Heart right ventricle (tissue), 16 donors: Measurements from ENCODE around the gene FKBP7. TPM values are rescaled to one million over a fixed set of nuclear protein-coding genes. Genes with fewer than 3 reads are reported as not detected.
"Not testable (repeated sequence)": the region's sequence is repeated elsewhere in the genome, so short reads cannot be mapped to it uniquely, and the experiment has no call there.

Source experiments
- ATAC-seq, 8 donors: fragments of 200-7000 bp; cut with Tn5 transposase; one replicate each; pipeline ENCODE4 v1.9.1; 2020; ENCODE audit warnings: mild to moderate bottlenecking in 8 of 8, moderate library complexity in 8 of 8, moderate number of reproducible peaks in 1 of 8
- DNase-seq, 2 donors: peaks; one replicate each; pipeline ENCODE4 v3.0.0-alpha.2; 2020
- H3K27ac ChIP-seq, 10 donors: fragments of 200-600 bp; sonication (generic) in 2 of 10; one replicate each; pipeline versions ENCODE4 v1.5.0 to v1.8.0; 2020 to 2022; ENCODE audit warnings: mild to moderate bottlenecking in 3 of 10
- H3K27me3 ChIP-seq, 7 donors: fragments of 200-600 bp; one replicate each; pipeline ENCODE4 v1.8.0; 2021 to 2022; ENCODE audit warnings: mild to moderate bottlenecking in 2 of 7
- H3K36me3 ChIP-seq, 9 donors: fragments of 200-600 bp; sonication (generic) in 1 of 9; one replicate each; pipeline versions ENCODE4 v1.5.0 to v1.8.0; 2020 to 2022; ENCODE audit warnings: mild to moderate bottlenecking in 2 of 9
- H3K4me1 ChIP-seq, 9 donors: fragments of 200-600 bp; sonication (generic) in 1 of 9; one replicate each; pipeline versions ENCODE4 v1.5.0 to v1.8.0; 2020 to 2022; ENCODE audit warnings: mild to moderate bottlenecking in 4 of 9
- H3K4me3 ChIP-seq, 10 donors: fragments of 200-600 bp; sonication (generic) in 2 of 10; one replicate each; pipeline versions ENCODE4 v1.5.0 to v1.8.0; 2020 to 2022; ENCODE audit warnings: mild to moderate bottlenecking in 7 of 10, moderate library complexity in 2 of 10
- H3K9me3 ChIP-seq, 11 donors: fragments of 200-600 bp in 10 of 11; sonication (generic) in 2 of 11; one replicate each; pipeline versions ENCODE4 v1.5.0 to v1.8.0; 2013 to 2022; ENCODE audit warnings: mild to moderate bottlenecking in 2 of 11, control low read depth in 1 of 11, moderate library complexity in 1 of 11
- WGBS, 2 donors: extraction: QIAGEN DNeasy Blood & Tissue Kit; methylation state at CpG; one replicate each; pipeline ENCODE4 v1.1.7; 2013; ENCODE audit warnings: inconsistent platforms in 1 of 2; 5-methylcytosine and 5-hydroxymethylcytosine counted together
- intact Hi-C, 10 donors: fragments of 100-400 bp; cut with DNase I; formaldehyde crosslinking; loops; one replicate each; pipeline versions ENCODE4 v1.11.1 to v1.14.2; 2022
- polyA plus RNA-seq, 2 donors: library from polyadenylated mRNA; stranded (reverse); fragments of 200-250 nt; gene quantifications; one replicate each; pipeline ENCODE4 v1.2.3, GENCODE V29; 2013
- total RNA-seq, 10 donors: library from RNA; stranded (reverse); fragmentation: NEBNext Ultra II Directional in 3 of 10; extraction: Animal tissue kit (Norgen Biotek cat#: 25700) in 3 of 10; gene quantifications; one replicate each; pipeline versions ENCODE4 v1.2.1 to v1.2.4, GENCODE V29; 2021 to 2023
- TF ChIP-seq, protein P1 (sequence below), 9 donors: fragments of 200-600 bp; sonication (generic) in 2 of 9; IDR thresholded peaks; one replicate each; pipeline versions ENCODE4 v1.5.0 to v1.8.0; 2021 to 2022; ENCODE audit warnings: antibody characterized with exemption in 9 of 9, mild to moderate bottlenecking in 5 of 9, moderate library complexity in 1 of 9
- donor health status: Arrhythmogenic right ventricular cardiomyopathy.
- donor health status: ischemic (EF 13 %, LVEDD 7.1; RV severe dilation, severe dysfunction).
- donor health status: healthy with polysubstance abuse.
- donor health status: DM: no; HTN: yes; CAD: no.
- donor health status: DM: no; HTN: no; CAD: no.
- donor health status: ischemic (EF 25% LVEDD 6.9; RV normal size, moderate dysfunction).
- donor health status: ischemic (EF 25% LVEDD 5.7; RV mildly dilated, moderate dysfunction).
- donor health status: healthy.
- donor health status: DM: yes; HTN: yes; CAD: no.
- donor health status: Ischemic cardiomyopathy.
- donor health status: ischemic (EF 35%, LVEDD 5.7; RV mildly dilated, moderate dysfunction).
- donor health status: nonischemic (EF 11% LVEDD 7.7; RV severe dilation, severe dysfunction).
- donor health status: DM: yes; HTN: yes; CAD: no.
- donor health status: PGD.
- donor health status: ischemic (EF 29% LVEDD 5.4; RV normal size, mild dysfunction).
- donor health status: nonischemic (EF 23%, LVEDD 6.1; RV moderate dilation, normal function).

Gene FKBP7
- total and polyA plus RNA-seq, 12 donors, result 6.1 to 12.4 (median 9.2) TPM

DNA sequence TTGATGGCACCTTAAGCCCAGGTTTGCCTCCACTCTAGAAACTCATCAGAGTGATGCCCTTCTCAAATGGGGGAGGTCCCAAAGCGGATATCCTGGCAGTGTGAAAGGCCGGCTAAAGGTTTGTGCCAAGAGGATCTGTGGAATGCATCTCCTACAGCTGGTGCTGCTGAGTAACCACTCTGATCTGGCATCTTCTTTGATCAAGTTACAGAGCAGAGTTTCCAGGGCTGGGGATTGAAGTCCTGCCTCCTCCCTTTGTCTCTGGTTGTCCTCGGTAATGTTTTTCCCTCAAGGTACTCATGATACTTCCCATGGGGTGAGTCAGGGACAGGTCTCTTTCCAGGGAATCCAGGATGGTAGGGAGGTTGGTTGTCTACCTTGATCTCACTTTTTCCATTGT is 52.0 kb downstream of the FKBP7 start:
- DNase-seq, result no peak
- peaks cover 0 to 54% (median 16%) of the 10 kb centered on the region in 9 donors for H3K36me3 ChIP-seq
- TF ChIP-seq, protein P1, sequence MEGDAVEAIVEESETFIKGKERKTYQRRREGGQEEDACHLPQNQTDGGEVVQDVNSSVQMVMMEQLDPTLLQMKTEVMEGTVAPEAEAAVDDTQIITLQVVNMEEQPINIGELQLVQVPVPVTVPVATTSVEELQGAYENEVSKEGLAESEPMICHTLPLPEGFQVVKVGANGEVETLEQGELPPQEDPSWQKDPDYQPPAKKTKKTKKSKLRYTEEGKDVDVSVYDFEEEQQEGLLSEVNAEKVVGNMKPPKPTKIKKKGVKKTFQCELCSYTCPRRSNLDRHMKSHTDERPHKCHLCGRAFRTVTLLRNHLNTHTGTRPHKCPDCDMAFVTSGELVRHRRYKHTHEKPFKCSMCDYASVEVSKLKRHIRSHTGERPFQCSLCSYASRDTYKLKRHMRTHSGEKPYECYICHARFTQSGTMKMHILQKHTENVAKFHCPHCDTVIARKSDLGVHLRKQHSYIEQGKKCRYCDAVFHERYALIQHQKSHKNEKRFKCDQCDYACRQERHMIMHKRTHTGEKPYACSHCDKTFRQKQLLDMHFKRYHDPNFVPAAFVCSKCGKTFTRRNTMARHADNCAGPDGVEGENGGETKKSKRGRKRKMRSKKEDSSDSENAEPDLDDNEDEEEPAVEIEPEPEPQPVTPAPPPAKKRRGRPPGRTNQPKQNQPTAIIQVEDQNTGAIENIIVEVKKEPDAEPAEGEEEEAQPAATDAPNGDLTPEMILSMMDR (IDR thresholded peaks at IDR 0.05), result no peak
- no peak overlapping the region for H3K27ac ChIP-seq
- intact Hi-C loops, result no loop called here
- peaks cover 0 to 20% (median 4%) of the 10 kb centered on the region in 11 donors for H3K9me3 ChIP-seq
- no peaks in the 10 kb centered on the region for H3K27me3 ChIP-seq
- no peak overlapping the region for H3K4me3 ChIP-seq
- no peak for ATAC-seq
- no peaks in the 10 kb centered on the region for H3K4me1 ChIP-seq
- 82 to 94% methylated on average over 3 of the region's 3 CpGs for WGBS, 2 donors

DNA sequence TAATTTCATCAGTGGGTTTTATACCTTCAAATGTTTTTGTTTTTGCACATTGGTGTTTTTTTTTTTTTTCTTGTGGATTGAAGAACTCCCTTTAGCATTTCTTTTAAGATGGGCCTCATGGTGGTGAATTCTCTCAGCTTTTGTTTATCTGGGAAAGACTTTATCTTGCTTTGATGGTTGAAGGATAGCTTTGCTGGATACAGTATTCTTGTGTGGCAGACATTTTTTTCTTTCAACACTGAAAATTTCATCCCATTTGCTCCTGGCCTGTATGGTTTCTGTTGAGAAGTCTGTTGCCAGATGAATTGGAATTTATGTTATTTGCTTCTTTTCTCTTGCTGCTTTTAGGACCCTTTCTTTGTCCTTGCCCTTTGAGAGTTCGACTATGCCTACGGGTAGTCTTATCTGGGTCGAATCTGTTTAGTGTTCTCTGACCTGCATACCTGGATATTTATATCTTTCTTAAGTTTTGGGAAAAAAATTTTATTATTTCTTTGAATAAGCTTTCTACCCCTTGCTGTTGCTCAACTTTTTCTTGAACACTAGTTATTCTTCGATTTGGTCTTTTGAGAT is 53.1 kb downstream of the FKBP7 start:
- ATAC-seq (no peak), DNase-seq (no peak)
- no peaks in the 10 kb centered on the region for H3K27me3 ChIP-seq
- peaks cover 0 to 44% (median 7%) of the 10 kb centered on the region in 9 donors for H3K36me3 ChIP-seq
- 94 to 95% methylated on average over 4 of the region's 4 CpGs for WGBS, 2 donors
- TF ChIP-seq, protein P1 (IDR thresholded peaks at IDR 0.05), result no peak
- H3K9me3 ChIP-seq, result peaks cover 0 to 20% (median 4%) of the 10 kb centered on the region in 11 donors
- peaks cover 0 to 5% (median 0%) of the 10 kb centered on the region in 9 donors for H3K4me1 ChIP-seq
- intact Hi-C loops, result no loop called here
- H3K4me3 ChIP-seq, result no peak overlapping the region
- H3K27ac ChIP-seq, result no peak overlapping the region

DNA sequence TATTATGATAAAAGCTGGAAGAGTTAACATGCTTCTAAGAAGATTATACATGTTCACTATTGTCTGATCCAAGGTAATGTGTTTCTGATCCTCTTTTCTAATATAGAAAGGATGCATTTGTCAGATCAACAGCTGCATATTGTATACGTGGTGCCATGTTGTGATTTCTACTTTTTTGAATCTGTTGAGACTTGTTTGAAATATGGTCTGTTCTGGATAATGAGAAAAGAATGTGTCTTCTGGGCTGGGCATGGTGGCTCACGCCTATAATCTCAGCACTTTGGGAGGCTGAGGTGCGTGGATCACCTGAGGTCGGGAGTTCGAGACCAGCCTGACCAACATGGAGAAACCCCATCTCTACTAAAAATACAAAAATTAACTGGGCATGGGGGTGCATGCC is 54.7 kb downstream of the FKBP7 start:
- intact Hi-C loops, result loop anchor here in 1 of 10 donors (5.0 kb wide), 1 partner anchor 1159 kb away; no protein-coding TSS in a partner anchor
- ATAC-seq, result not testable (repeated sequence)

DNA sequence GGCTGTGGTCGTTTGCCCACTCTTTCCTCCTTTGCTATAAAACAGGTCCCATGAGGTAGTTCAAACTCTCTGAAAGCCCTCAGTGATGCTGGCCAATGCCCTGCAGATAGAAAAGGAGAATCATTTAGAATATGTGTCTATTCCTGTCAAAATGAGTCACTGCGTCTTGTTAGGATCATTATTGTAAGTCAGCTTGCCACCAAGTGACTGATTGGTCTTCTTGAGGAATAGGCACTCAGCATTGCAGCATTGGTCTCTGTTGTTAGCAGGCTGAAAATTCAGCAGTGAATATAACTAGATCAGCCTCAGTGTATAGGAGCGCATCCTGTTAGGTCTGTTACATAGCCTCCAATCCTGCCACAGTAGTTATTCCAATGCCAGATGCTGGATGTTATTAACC is 56.3 kb downstream of the FKBP7 start:
- no peak overlapping the region for H3K27ac ChIP-seq
- 75 to 95% methylated on average over 3 of the region's 3 CpGs for WGBS, 2 donors
- H3K4me3 ChIP-seq, result no peak overlapping the region
- peaks cover 0 to 11% (median 0%) of the 10 kb centered on the region in 9 donors for H3K4me1 ChIP-seq
- H3K27me3 ChIP-seq, result no peaks in the 10 kb centered on the region
- peaks cover 0 to 16% (median 4%) of the 10 kb centered on the region in 9 donors for H3K36me3 ChIP-seq
- intact Hi-C loops, result loop anchor here in 1 of 10 donors (5.0 kb wide), 1 partner anchor 1160 kb away; no protein-coding TSS in a partner anchor
- no peak for ATAC-seq
- TF ChIP-seq, protein P1 (IDR thresholded peaks at IDR 0.05), result no peak
- DNase-seq, result no peak
- peaks cover 0 to 20% (median 4%) of the 10 kb centered on the region in 11 donors for H3K9me3 ChIP-seq

More for the DNA sequence above, 54.7 kb downstream of the FKBP7 start:
- H3K4me3 ChIP-seq, H3K27ac ChIP-seq, H3K27me3 ChIP-seq, DNase-seq: not testable (repeated sequence)
- Histone ChIP-seq H3K9me3 (peaks cover 0 to 20% (median 4%) of the 10 kb centered on the region in 11 donors), H3K4me1 (peaks cover 0 to 11% (median 0%) of the 10 kb centered on the region in 9 donors), H3K36me3 (peaks cover 0 to 28% (median 7%) of the 10 kb centered on the region in 9 donors)
- WGBS, 2 donors, result 93 to 94% methylated on average over 5 of the region's 5 CpGs

DNA sequence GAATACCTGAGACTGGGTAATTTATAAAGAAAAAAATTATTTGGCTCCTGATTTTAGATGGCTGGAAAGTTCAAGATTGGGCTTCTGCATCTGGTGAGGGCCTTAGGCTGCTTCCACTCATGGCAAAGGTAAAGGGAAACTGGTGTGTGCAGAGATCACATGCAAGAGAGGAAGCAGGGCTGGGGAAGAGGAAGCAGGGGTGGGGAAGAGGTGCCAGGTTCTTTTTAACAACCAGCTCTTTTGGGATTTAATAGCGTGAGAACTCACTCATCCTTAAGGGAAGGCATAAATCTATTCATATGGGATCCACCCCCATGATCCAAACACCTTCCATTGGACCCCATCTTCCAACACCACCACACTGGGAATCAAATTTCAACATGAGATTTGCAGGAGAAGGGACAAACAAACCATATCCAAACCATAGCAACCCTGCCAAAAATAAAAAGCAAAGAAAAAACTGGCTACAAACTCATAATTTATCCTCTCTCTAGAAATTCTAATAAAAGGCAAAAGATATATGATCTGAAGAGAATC is 57.9 kb downstream of the FKBP7 start:
- Histone ChIP-seq H3K27ac (no peak overlapping the region), H3K4me1 (peaks cover 0 to 16% (median 1%) of the 10 kb centered on the region in 9 donors), H3K36me3 (peaks cover 0 to 6% (median 0%) of the 10 kb centered on the region in 9 donors), H3K4me3 (no peak overlapping the region), H3K9me3 (peaks cover 0 to 16% (median 4%) of the 10 kb centered on the region in 11 donors), H3K27me3 (no peaks in the 10 kb centered on the region)
- intact Hi-C loops, result loop anchor here in 1 of 10 donors (5.0 kb wide), 1 partner anchor 1162 kb away; no protein-coding TSS in a partner anchor
- TF ChIP-seq, protein P1 (IDR thresholded peaks at IDR 0.05), result no peak
- WGBS, 2 donors, result 45 to 48% methylated on average over 1 of the region's 1 CpG
- DNase-seq (no peak), ATAC-seq (no peak)
